GM18858 (cell line): ENCODE data around the gene NRCAM.

ENCODE experiments used
- ATAC-seq: cut with Tn5 transposase; IDR thresholded peaks from one replicate; pipeline ENCODE4 v1.9.1; 2021; ENCODE audit not compliant: unreplicated experiment

The NRCAM gene

GRCh38 chr7:108460964-108461363 is 4.7 kb upstream of the NRCAM start:
- no peak for ATAC-seq

GRCh38 chr7:108459922-108460551 is 3.8 kb upstream of the NRCAM start:
- peak; percentile 39 for ATAC-seq

- ATAC-seq: no peak
These were observed 1.6 kb upstream of the NRCAM start for GRCh38 chr7:108457871-108458270.

GRCh38 chr7:108456845-108457540 is 757 bp upstream of the NRCAM start:
- no peak for ATAC-seq

- ATAC-seq: no peak
These were observed 662 bp downstream of the NRCAM start for GRCh38 chr7:108455551-108455997.

GRCh38 chr7:108454674-108455550 is 1.3 kb downstream of the NRCAM start:
- ATAC-seq: no peak

GRCh38 chr7:108454317-108454673 is 1.9 kb downstream of the NRCAM start:
- ATAC-seq: no peak

GRCh38 chr7:108453320-108453719 is 2.9 kb downstream of the NRCAM start:
- no peak for ATAC-seq

GRCh38 chr7:108452707-108453106 is 3.5 kb downstream of the NRCAM start:
- ATAC-seq: no peak

- no peak for ATAC-seq
These were observed 4.9 kb downstream of the NRCAM start for GRCh38 chr7:108451296-108451848.

GRCh38 chr7:108450160-108450559 is 6.1 kb downstream of the NRCAM start:
- no peak for ATAC-seq

GRCh38 chr7:108449521-108449920 is 6.7 kb downstream of the NRCAM start:
- ATAC-seq: no peak

GRCh38 chr7:108448584-108449505 is 7.4 kb downstream of the NRCAM start:
- ATAC-seq: no peak

GRCh38 chr7:108442039-108442568 is 14.1 kb downstream of the NRCAM start:
- no peak for ATAC-seq

- ATAC-seq: no peak
These were observed 14.8 kb downstream of the NRCAM start for GRCh38 chr7:108441392-108441955.

GRCh38 chr7:108440613-108441012 is 15.6 kb downstream of the NRCAM start:
- ATAC-seq: no peak

- no peak for ATAC-seq
These were observed 19.3 kb downstream of the NRCAM start for GRCh38 chr7:108436906-108437305.

GRCh38 chr7:108434010-108434409 is 22.2 kb downstream of the NRCAM start:
- ATAC-seq: no peak

GRCh38 chr7:108431099-108431498 is 25.1 kb downstream of the NRCAM start:
- no peak for ATAC-seq

GRCh38 chr7:108430664-108431063 is 25.6 kb downstream of the NRCAM start:
- no peak for ATAC-seq
